A549 (cell line): ENCODE data around the gene LDLRAD4.

Experiments
- CEBPB ChIP-seq, 2 experiments: fragments of >200 bp in 1 of 2; sonication (Bioruptor Twin) in 1 of 2; formaldehyde crosslinking in 1 of 2; IDR thresholded peaks; 2 replicates each; pipeline ENCODE4 v1.6.1; 2012 to 2016
- CTCF ChIP-seq: fragments of >200 bp; sonication (Bioruptor Twin); formaldehyde crosslinking; IDR thresholded peaks from 3 replicates; pipeline ENCODE4 v1.5.1; 2016
- JUN ChIP-seq, 2 experiments: fragments of >200 bp; sonication (Bioruptor Twin); formaldehyde crosslinking; IDR thresholded peaks; 2 replicates in 1 of 2; 3 replicates in 1 of 2; pipeline ENCODE4 v1.6.1; 2016 to 2017
- MAFK ChIP-seq: fragments of 450-650 bp; IDR thresholded peaks from 2 replicates; pipeline ENCODE4 v1.6.1; 2014; ENCODE audit not compliant: partially characterized antibody
- MAX ChIP-seq: IDR thresholded peaks from 2 replicates; pipeline ENCODE4 v1.6.1; 2012
- MYC ChIP-seq: IDR thresholded peaks from 2 replicates; pipeline ENCODE4 v1.6.1; 2012; ENCODE audit warnings: mild to moderate bottlenecking, inconsistent platforms, low read length, improper control_type of control experiment, borderline replicate concordance
- NR3C1 ChIP-seq: fragments of >200 bp; sonication (Bioruptor Twin); formaldehyde crosslinking; IDR thresholded peaks from 3 replicates; pipeline ENCODE4 v1.6.1; 2017
- POLR2A ChIP-seq: IDR thresholded peaks from 2 replicates; pipeline ENCODE4 v1.6.1; 2012; ENCODE audit warnings: mild to moderate bottlenecking, low read length
- REST ChIP-seq: fragments of 200-600 bp; sonication (generic); IDR thresholded peaks from 2 replicates; pipeline ENCODE4 v1.6.1; 2016; ENCODE audit warnings: antibody characterized with exemption, mild to moderate bottlenecking, moderate library complexity
- USF2 ChIP-seq: fragments of 450-650 bp; IDR thresholded peaks from 2 replicates; pipeline ENCODE4 v1.6.1; 2014; ENCODE audit warnings: antibody characterized with exemption

- no peak for TF ChIP-seq USF2
- TF ChIP-seq CTCF = no peak
- no peak for TF ChIP-seq CEBPB (IDR thresholded peaks at IDR 0.05)
- no peak for TF ChIP-seq POLR2A
- TF ChIP-seq REST = no peak
- no peak for TF ChIP-seq NR3C1
- TF ChIP-seq JUN (IDR thresholded peaks at IDR 0.05) = no peak
- no peak for TF ChIP-seq MYC
- no peak for TF ChIP-seq MAX
- no peak for TF ChIP-seq MAFK
Observed at GRCh38 chr18:13660510-13660909, 441.9 kb downstream of the LDLRAD4 start.
